ENCODE data around the gene HIVEP2. TPM values are rescaled to one million over a fixed set of nuclear protein-coding genes. Genes with fewer than 3 reads are reported as not detected.
A peak's percentile ranks its signal among the peaks of the same experiment; 100 is the strongest.

The HIVEP2 gene
- total and polyA plus RNA-seq, 2 experiments from 2014 or later = 8.3 to 21.0 TPM

GRCh38 chr6:142916881-142917280, 28.1 kb downstream of the HIVEP2 start:
- TF ChIP-seq EZH2phosphoT487 (IDR thresholded peaks at IDR 0.05; ENCODE audit: insufficient read depth, low read depth) (no peak), EZH2 (IDR thresholded peaks at IDR 0.05; ENCODE audit: insufficient read depth, poor library complexity, severe bottlenecking) (no peak)
- H3K9me3 ChIP-seq (ENCODE audit: low read depth) = no peaks in the 10 kb centered on the region
- DNase-seq = no peak
- peaks cover 22% of the 10 kb centered on the region for H3K4me1 ChIP-seq (ENCODE audit: insufficient read depth)
- 94 to 95% methylated on average over 1 of the region's 1 CpG for WGBS, 2 experiments (ENCODE audit: low coverage in 1 of 2, low lambda C conversion rate in 2 of 2, missing lambda C conversion rate in 2 of 2)
- H3K79me2 ChIP-seq (ENCODE audit: insufficient read depth) = peaks cover 100% of the 10 kb centered on the region
- H4K20me1 ChIP-seq (ENCODE audit: insufficient read depth) = no peaks in the 10 kb centered on the region
- no peak overlapping the region for H3K27ac ChIP-seq
- H3K4me2 ChIP-seq (ENCODE audit: unreplicated experiment) = no peak overlapping the region
- no peak overlapping the region for H3K9ac ChIP-seq
- H2AFZ ChIP-seq = no peak overlapping the region
- no peak overlapping the region for H3K4me3 ChIP-seq
- no peaks in the 10 kb centered on the region for H3K9me2 ChIP-seq (ENCODE audit: insufficient read depth)
- peaks cover 5% of the 10 kb centered on the region; the same call in 1 of the 2 replicates for H3F3A ChIP-seq (ENCODE audit: insufficient read depth)
- H3K36me3 ChIP-seq (ENCODE audit: low read depth) = 0 out of 2 replicates have a peak, but pooled peaks cover 20% of the 10 kb centered on the region
- H3K27me3 ChIP-seq (replicated peaks; ENCODE audit: insufficient read depth) = no peaks in the 10 kb centered on the region
- in situ Hi-C loops (cut with MboI) = no loop called here

DNA sequence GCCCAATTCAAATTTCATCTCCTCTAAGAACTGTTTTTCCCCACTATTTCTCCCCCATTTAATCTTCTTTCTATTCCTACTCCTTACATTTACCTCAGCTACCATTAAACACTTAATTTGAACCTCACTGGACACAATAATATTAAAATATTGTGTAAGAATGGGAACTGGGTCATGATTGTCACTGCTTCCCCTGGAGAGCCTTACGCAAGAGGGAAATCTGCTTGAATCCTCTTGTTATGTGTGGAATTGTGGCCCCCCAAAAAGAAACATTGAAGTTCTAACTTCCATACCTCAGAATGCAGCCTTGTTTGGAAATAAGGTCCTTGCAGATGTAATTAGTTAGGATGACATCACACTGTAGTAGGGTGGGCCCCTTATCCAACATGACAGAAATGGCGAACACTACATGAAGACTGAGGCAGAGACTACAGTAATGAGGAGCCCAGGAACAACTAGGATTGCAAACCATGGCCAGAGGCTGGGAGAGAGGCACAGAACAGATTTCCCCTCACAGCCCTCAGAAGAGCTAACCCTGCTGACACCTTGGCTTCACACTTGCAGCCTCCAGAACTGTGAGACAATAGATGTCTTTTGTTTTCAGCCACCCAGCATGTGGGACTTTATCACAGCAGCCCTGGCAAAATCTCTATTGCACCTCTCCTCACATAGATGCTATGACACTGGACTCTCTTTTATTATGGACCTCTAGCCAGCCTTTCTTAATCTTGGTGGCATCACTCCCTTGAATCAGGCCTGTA, 29.9 kb downstream of the HIVEP2 start:
- Histone ChIP-seq H3F3A (ENCODE audit: insufficient read depth) (peaks cover 5% of the 10 kb centered on the region; the same call in 1 of the 2 replicates), H3K4me2 (ENCODE audit: unreplicated experiment) (no peak overlapping the region), H3K4me3 (no peak overlapping the region), H3K36me3 (ENCODE audit: low read depth) (0 out of 2 replicates have a peak, but pooled peaks cover 17% of the 10 kb centered on the region), H4K20me1 (ENCODE audit: insufficient read depth) (no peaks in the 10 kb centered on the region), H3K79me2 (ENCODE audit: insufficient read depth) (peaks cover 100% of the 10 kb centered on the region), H2AFZ (no peak overlapping the region), H3K27ac (no peak overlapping the region), H3K9me3 (ENCODE audit: low read depth) (no peaks in the 10 kb centered on the region), H3K4me1 (ENCODE audit: insufficient read depth) (peaks cover 22% of the 10 kb centered on the region), H3K9ac (no peak overlapping the region), H3K27me3 (replicated peaks; ENCODE audit: insufficient read depth) (no peaks in the 10 kb centered on the region), H3K9me2 (ENCODE audit: insufficient read depth) (no peaks in the 10 kb centered on the region)
- in situ Hi-C loops (cut with MboI) = no loop called here
- DNase-seq = no peak
- 97 to 98% methylated on average over 2 of the region's 2 CpGs for WGBS, 2 experiments (ENCODE audit: low coverage in 1 of 2, low lambda C conversion rate in 2 of 2, missing lambda C conversion rate in 2 of 2)
- no peak for TF ChIP-seq EZH2phosphoT487 (IDR thresholded peaks at IDR 0.05; ENCODE audit: insufficient read depth, low read depth)
- no peak for TF ChIP-seq EZH2 (IDR thresholded peaks at IDR 0.05; ENCODE audit: insufficient read depth, poor library complexity, severe bottlenecking)

DNA sequence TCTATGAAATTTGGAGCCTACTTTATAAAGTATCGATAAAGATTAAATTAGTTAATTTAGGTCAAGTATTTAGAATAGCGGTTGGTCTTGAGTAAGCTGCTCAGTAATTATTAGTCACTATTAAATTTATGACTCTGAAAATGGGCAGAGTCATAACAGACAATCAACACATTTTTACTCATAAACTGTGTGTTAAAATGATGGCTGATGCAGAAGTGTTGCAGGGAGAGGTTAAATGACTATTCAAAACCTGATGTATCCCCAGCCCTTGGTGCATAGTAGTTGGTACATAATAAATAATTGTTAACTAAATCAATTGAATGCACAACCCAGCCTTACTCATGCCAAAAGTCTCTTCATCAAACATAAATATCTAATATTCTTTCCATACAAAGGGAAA, 30.6 kb downstream of the HIVEP2 start:
- Histone ChIP-seq H3K79me2 (ENCODE audit: insufficient read depth) (peaks cover 100% of the 10 kb centered on the region), H3K4me3 (no peak overlapping the region), H4K20me1 (ENCODE audit: insufficient read depth) (no peaks in the 10 kb centered on the region), H3K27ac (no peak overlapping the region), H2AFZ (no peak overlapping the region), H3F3A (ENCODE audit: insufficient read depth) (peaks cover 5% of the 10 kb centered on the region; the same call in 1 of the 2 replicates), H3K4me2 (ENCODE audit: unreplicated experiment) (no peak overlapping the region), H3K36me3 (ENCODE audit: low read depth) (0 out of 2 replicates have a peak, but pooled peaks cover 14% of the 10 kb centered on the region), H3K4me1 (ENCODE audit: insufficient read depth) (peaks cover 21% of the 10 kb centered on the region), H3K9ac (no peak overlapping the region), H3K9me3 (ENCODE audit: low read depth) (no peaks in the 10 kb centered on the region), H3K9me2 (ENCODE audit: insufficient read depth) (no peaks in the 10 kb centered on the region), H3K27me3 (replicated peaks; ENCODE audit: insufficient read depth) (no peaks in the 10 kb centered on the region)
- no peak for TF ChIP-seq EZH2 (IDR thresholded peaks at IDR 0.05; ENCODE audit: insufficient read depth, poor library complexity, severe bottlenecking)
- TF ChIP-seq EZH2phosphoT487 (IDR thresholded peaks at IDR 0.05; ENCODE audit: insufficient read depth, low read depth) = no peak
- peak; percentile 36 for DNase-seq
- in situ Hi-C loops (cut with MboI) = no loop called here
- WGBS, 2 experiments (ENCODE audit: low coverage in 1 of 2, low lambda C conversion rate in 2 of 2, missing lambda C conversion rate in 2 of 2) = 61 to 81% methylated on average over 2 of the region's 2 CpGs

DNA sequence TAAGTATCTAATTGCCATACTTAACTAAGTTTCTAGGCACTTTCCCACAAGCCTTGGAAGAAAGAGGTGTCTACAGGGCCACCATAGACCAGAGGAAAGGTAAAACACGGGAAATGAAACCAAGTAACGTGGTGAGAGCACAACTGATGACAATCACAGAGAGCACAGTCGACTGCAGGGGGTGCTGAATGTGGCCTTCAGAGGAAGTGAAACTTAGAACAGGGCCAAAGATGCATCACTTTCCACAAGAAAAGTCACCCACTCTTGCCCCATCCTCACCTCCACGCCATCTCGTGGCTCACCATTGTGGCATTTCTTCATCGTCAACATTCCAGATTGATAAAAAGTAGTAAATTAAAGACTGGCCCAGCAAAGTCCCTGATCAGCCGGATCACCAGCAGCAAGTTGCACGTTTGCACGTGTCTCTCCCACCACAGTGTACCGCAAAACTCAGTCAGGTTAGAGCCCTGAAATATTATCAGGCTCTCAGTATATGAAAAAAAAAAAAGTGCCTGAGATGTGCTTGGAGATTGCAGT, 31.4 kb downstream of the HIVEP2 start:
- WGBS, 2 experiments (ENCODE audit: low coverage in 1 of 2, low lambda C conversion rate in 2 of 2, missing lambda C conversion rate in 2 of 2) = 97% methylated on average over 10 of the region's 10 CpGs
- Histone ChIP-seq H3K9ac (no peak overlapping the region), H3K4me1 (ENCODE audit: insufficient read depth) (peaks cover 13% of the 10 kb centered on the region), H3K9me3 (ENCODE audit: low read depth) (no peaks in the 10 kb centered on the region), H3K27me3 (replicated peaks; ENCODE audit: insufficient read depth) (no peaks in the 10 kb centered on the region), H3K36me3 (ENCODE audit: low read depth) (0 out of 2 replicates have a peak, but pooled peaks cover 11% of the 10 kb centered on the region), H2AFZ (no peak overlapping the region), H4K20me1 (ENCODE audit: insufficient read depth) (no peaks in the 10 kb centered on the region), H3K79me2 (ENCODE audit: insufficient read depth) (peaks cover 100% of the 10 kb centered on the region), H3F3A (ENCODE audit: insufficient read depth) (peaks cover 5% of the 10 kb centered on the region; the same call in 1 of the 2 replicates), H3K4me2 (ENCODE audit: unreplicated experiment) (no peak overlapping the region), H3K27ac (no peak overlapping the region), H3K9me2 (ENCODE audit: insufficient read depth) (no peaks in the 10 kb centered on the region), H3K4me3 (no peak overlapping the region)
- in situ Hi-C loops (cut with MboI) = no loop called here
- TF ChIP-seq EZH2 (IDR thresholded peaks at IDR 0.05; ENCODE audit: insufficient read depth, poor library complexity, severe bottlenecking) (no peak), EZH2phosphoT487 (IDR thresholded peaks at IDR 0.05; ENCODE audit: insufficient read depth, low read depth) (no peak)
- DNase-seq = no peak
